Measurements from ENCODE around the gene TAPBP. TPM values are rescaled to one million over a fixed set of nuclear protein-coding genes. Genes with fewer than 3 reads are reported as not detected.

TAPBP gene
- total and polyA plus RNA-seq, 9 of the 15 experiments (the other 6 are each of a cell fraction or from before 2014, with no cell fraction given): 5.6 to 74.0 (median 22.3) TPM

DNA sequence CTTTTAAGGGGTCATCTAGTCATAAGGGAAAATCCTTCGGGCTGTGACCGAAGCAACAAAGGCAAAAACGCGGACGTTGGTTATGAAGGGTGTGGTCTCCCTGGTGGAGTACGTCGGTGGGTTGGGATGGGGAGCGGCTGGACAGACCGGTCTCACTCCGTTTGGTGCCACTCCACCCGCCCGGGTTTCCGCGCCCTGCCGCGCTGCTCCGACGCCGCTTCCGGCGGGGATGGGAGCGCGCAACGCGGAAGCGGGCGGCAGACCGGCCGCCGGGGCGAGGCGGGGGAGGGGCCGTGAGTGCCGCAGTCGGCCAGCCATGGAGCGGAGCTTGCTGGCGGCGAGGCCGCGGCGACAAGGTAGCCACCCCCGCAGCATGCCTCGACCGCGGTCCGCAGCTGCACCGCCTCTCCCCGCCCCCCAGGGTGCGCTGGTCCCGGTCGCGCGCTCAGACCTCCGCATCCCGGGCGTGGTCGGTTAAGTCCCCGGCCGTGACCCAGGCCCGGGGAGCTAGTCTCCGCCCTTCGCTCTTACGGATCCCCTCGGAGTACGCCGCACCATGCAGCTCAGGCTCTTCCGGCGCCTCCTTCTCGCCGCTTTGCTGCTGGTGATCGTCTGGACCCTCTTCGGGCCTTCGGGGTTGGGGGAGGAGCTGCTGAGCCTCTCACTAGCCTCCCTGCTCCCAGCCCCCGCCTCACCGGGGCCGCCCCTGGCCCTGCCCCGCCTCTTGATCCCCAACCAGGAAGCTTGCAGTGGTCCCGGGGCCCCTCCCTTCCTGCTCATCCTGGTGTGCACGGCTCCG is 36.8 kb downstream of the TAPBP start, which contains the start of gene B3GALT4 (continued):
- TF ChIP-seq, protein P1, sequence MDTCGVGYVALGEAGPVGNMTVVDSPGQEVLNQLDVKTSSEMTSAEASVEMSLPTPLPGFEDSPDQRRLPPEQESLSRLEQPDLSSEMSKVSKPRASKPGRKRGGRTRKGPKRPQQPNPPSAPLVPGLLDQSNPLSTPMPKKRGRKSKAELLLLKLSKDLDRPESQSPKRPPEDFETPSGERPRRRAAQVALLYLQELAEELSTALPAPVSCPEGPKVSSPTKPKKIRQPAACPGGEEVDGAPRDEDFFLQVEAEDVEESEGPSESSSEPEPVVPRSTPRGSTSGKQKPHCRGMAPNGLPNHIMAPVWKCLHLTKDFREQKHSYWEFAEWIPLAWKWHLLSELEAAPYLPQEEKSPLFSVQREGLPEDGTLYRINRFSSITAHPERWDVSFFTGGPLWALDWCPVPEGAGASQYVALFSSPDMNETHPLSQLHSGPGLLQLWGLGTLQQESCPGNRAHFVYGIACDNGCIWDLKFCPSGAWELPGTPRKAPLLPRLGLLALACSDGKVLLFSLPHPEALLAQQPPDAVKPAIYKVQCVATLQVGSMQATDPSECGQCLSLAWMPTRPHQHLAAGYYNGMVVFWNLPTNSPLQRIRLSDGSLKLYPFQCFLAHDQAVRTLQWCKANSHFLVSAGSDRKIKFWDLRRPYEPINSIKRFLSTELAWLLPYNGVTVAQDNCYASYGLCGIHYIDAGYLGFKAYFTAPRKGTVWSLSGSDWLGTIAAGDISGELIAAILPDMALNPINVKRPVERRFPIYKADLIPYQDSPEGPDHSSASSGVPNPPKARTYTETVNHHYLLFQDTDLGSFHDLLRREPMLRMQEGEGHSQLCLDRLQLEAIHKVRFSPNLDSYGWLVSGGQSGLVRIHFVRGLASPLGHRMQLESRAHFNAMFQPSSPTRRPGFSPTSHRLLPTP (IDR thresholded peaks at IDR 0.05; ENCODE audit: borderline replicate concordance, extremely low read depth, insufficient read length): no peak
- TF ChIP-seq HNRNPH1 (optimal IDR thresholded peaks at IDR 0.05; ENCODE audit: low read depth, low read length) (peak; percentile 56), ZNF133 (CRISPR knock-in tag; IDR thresholded peaks at IDR 0.05) (no peak), ZNF212 (CRISPR knock-in tag; IDR thresholded peaks at IDR 0.05) (0 out of 2 replicates have a peak, but pooled peaks have one; percentile 28), SMARCA4 (IDR thresholded peaks at IDR 0.05) (no peak), ARID2 (IDR thresholded peaks at IDR 0.05) (0 out of 2 replicates have a peak, but pooled peaks have one; percentile 32), SMARCC2 (IDR thresholded peaks at IDR 0.05; ENCODE audit: low read depth) (no peak), PHTF2 (CRISPR knock-in tag; IDR thresholded peaks at IDR 0.05) (no peak), ZNF232 (CRISPR knock-in tag; IDR thresholded peaks at IDR 0.05) (no peak), ELF4 (CRISPR knock-in tag; IDR thresholded peaks at IDR 0.05) (peak; percentile 51), EZH2 (IDR thresholded peaks at IDR 0.05; ENCODE audit: borderline replicate concordance, low read depth, low read length) (no peak), RBM14 (IDR thresholded peaks at IDR 0.05; ENCODE audit: borderline replicate concordance, insufficient read depth, low read depth, low read length) (peak; percentile 54; the same call in 1 of the 2 replicates), SMARCE1 (IDR thresholded peaks at IDR 0.05) (0 out of 2 replicates have a peak, but pooled peaks have one; percentile 10), XRCC5 (IDR thresholded peaks at IDR 0.05; ENCODE audit: low read depth, low read length) (peak; percentile 51; the same call in 1 of the 2 replicates), SMAD2 (IDR thresholded peaks at IDR 0.05; ENCODE audit: low read depth, low read length) (no peak), HMGN3 (IDR thresholded peaks at IDR 0.05; ENCODE audit: borderline replicate concordance, extremely low read depth, insufficient read length, low read depth, low read length) (peak; percentile 99), RBFOX2 (IDR thresholded peaks at IDR 0.05; ENCODE audit: low read depth, low read length) (peak; percentile 88), DPF2 (IDR thresholded peaks at IDR 0.05) (no peak)
- TF ChIP-seq, protein P2, sequence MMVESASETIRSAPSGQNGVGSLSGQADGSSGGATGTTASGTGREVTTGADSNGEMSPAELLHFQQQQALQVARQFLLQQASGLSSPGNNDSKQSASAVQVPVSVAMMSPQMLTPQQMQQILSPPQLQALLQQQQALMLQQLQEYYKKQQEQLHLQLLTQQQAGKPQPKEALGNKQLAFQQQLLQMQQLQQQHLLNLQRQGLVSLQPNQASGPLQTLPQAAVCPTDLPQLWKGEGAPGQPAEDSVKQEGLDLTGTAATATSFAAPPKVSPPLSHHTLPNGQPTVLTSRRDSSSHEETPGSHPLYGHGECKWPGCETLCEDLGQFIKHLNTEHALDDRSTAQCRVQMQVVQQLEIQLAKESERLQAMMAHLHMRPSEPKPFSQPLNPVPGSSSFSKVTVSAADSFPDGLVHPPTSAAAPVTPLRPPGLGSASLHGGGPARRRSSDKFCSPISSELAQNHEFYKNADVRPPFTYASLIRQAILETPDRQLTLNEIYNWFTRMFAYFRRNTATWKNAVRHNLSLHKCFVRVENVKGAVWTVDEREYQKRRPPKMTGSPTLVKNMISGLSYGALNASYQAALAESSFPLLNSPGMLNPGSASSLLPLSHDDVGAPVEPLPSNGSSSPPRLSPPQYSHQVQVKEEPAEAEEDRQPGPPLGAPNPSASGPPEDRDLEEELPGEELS (CRISPR knock-in tag; IDR thresholded peaks at IDR 0.05; ENCODE audit: borderline replicate concordance): peak; percentile 92; the same call in 1 of the 2 replicates
- TF ChIP-seq, protein P3, sequence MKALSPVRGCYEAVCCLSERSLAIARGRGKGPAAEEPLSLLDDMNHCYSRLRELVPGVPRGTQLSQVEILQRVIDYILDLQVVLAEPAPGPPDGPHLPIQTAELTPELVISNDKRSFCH (CRISPR knock-in tag; IDR thresholded peaks at IDR 0.05): no peak
- TF ChIP-seq, protein P3 (tag; IDR thresholded peaks at IDR 0.05): peak; percentile 79
- TF ChIP-seq, protein P4, sequence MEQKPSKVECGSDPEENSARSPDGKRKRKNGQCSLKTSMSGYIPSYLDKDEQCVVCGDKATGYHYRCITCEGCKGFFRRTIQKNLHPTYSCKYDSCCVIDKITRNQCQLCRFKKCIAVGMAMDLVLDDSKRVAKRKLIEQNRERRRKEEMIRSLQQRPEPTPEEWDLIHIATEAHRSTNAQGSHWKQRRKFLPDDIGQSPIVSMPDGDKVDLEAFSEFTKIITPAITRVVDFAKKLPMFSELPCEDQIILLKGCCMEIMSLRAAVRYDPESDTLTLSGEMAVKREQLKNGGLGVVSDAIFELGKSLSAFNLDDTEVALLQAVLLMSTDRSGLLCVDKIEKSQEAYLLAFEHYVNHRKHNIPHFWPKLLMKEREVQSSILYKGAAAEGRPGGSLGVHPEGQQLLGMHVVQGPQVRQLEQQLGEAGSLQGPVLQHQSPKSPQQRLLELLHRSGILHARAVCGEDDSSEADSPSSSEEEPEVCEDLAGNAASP (IDR thresholded peaks at IDR 0.05): no peak

Measured in K562 (cell line).